Naive thymus-derived CD8-positive, alpha-beta T cell (primary cell): ENCODE results near the gene CDH23. TPM values are rescaled to one million over a fixed set of nuclear protein-coding genes. Genes with fewer than 3 reads are reported as not detected.

Experiments used
- ATAC-seq, 2 donors: fragments of 150-1000 bp; cut with Tn5 transposase in 1 of 2; sonication (Bioruptor Pico), chemical (Tn5 transposase) in 1 of 2; 1 replicate in 1 of 2; 2 replicates in 1 of 2; pipeline ENCODE4 v1.10.0; 2021; ENCODE audit warnings: mild to moderate bottlenecking in 2 of 2, moderate library complexity in 2 of 2
- POLR2A ChIA-PET: fragments of 350-600 bp; sonication (Branson Sonifier 250); formaldehyde crosslinking; loops from one replicate; lab custom pipeline; 2021; ENCODE audit warnings: antibody characterized with exemption; lab: Charles Lee
- DNase-seq, 10 donors: peaks; one replicate each; pipeline versions ENCODE4 v3.0.0 to v3.0.0-alpha.2; 2020 to 2022
- H3K27ac Mint-ChIP-seq, 10 donors: one replicate each; pipeline ENCODE4 v1.8.0; 2020 to 2022; ENCODE audit warnings: mild to moderate bottlenecking in 10 of 10, mixed read lengths in 10 of 10, moderate library complexity in 4 of 10, inconsistent platforms in 1 of 10
- H3K27me3 Mint-ChIP-seq, 5 donors: one replicate each; pipeline ENCODE4 v1.8.0; 2021 to 2022; ENCODE audit warnings: mixed read lengths in 5 of 5
- H3K36me3 Mint-ChIP-seq, 3 donors: one replicate each; pipeline ENCODE4 v1.8.0; 2020 to 2022; ENCODE audit warnings: mixed read lengths in 3 of 3, mild to moderate bottlenecking in 2 of 3, inconsistent platforms in 1 of 3
- H3K4me1 Mint-ChIP-seq, 4 donors: one replicate each; pipeline ENCODE4 v1.8.0; 2021 to 2022; ENCODE audit warnings: mixed read lengths in 4 of 4
- H3K4me3 Mint-ChIP-seq, 10 donors: one replicate each; pipeline ENCODE4 v1.8.0; 2020 to 2022; ENCODE audit warnings: mild to moderate bottlenecking in 10 of 10, mixed read lengths in 10 of 10, moderate library complexity in 6 of 10, inconsistent platforms in 1 of 10
- H3K9me3 Mint-ChIP-seq, 9 donors: one replicate each; pipeline ENCODE4 v1.8.0; 2020 to 2022; ENCODE audit warnings: mixed read lengths in 9 of 9, mild to moderate bottlenecking in 3 of 9, inconsistent platforms in 1 of 9, moderate library complexity in 1 of 9
- polyA plus RNA-seq, 3 donors: library from polyadenylated mRNA; unstranded; fragments of 300-500 nt; fragmentation: Illumina TruSeq; gene quantifications; one replicate each; pipeline ENCODE4 v1.2.3, GENCODE V29; 2021
- total RNA-seq, 8 experiments: library from RNA in 2 of 8; stranded (reverse) in 2 of 8; gene quantifications; one replicate each; pipeline ENCODE4 v1.2.3 and lab custom pipeline; 2021 to 2026

Gene CDH23
- total and polyA plus RNA-seq, 5 experiments from 2014 or later, result 0.82 to 10.2 (median 3.8) TPM

- Mint-ChIP-seq H3K9me3 (no peaks in the 10 kb centered on the region), H3K4me3 (no peak overlapping the region), H3K27ac (peak overlapping the region in 1 of 10 donors; percentile 14), H3K36me3 (no peaks in the 10 kb centered on the region), H3K27me3 (no peaks in the 10 kb centered on the region), H3K4me1 (no peaks in the 10 kb centered on the region)
- POLR2A ChIA-PET, result interaction anchor here (0.8 kb wide), 1 partner anchor 16 kb away, joined by 3 read pairs; no protein-coding TSS in a partner anchor
- no peak for ATAC-seq
- DNase-seq, result no peak
Observed at GRCh38 chr10:71515531-71516172, 118.9 kb downstream of the CDH23 start.

GRCh38 chr10:71516890-71517289 is 120.2 kb downstream of the CDH23 start:
- H3K4me3 Mint-ChIP-seq, result no peak overlapping the region
- H3K4me1 Mint-ChIP-seq, result peaks cover 0 to 2% (median 0%) of the 10 kb centered on the region in 4 donors
- H3K27me3 Mint-ChIP-seq, result peaks cover 0 to 7% (median 0%) of the 10 kb centered on the region in 5 donors
- POLR2A ChIA-PET, result no interaction called here
- H3K27ac Mint-ChIP-seq, result no peak overlapping the region
- no peak for ATAC-seq
- H3K36me3 Mint-ChIP-seq, result no peaks in the 10 kb centered on the region
- H3K9me3 Mint-ChIP-seq, result no peaks in the 10 kb centered on the region
- DNase-seq, result no peak

- Mint-ChIP-seq H3K27ac (no peak overlapping the region), H3K36me3 (no peaks in the 10 kb centered on the region), H3K9me3 (no peaks in the 10 kb centered on the region), H3K4me1 (peaks cover 0 to 2% (median 0%) of the 10 kb centered on the region in 4 donors), H3K27me3 (peaks cover 0 to 7% (median 3%) of the 10 kb centered on the region in 5 donors), H3K4me3 (no peak overlapping the region)
- POLR2A ChIA-PET, result no interaction called here
- DNase-seq (no peak), ATAC-seq (no peak)
Observed at GRCh38 chr10:71517298-71518169, 120.8 kb downstream of the CDH23 start.

DNA sequence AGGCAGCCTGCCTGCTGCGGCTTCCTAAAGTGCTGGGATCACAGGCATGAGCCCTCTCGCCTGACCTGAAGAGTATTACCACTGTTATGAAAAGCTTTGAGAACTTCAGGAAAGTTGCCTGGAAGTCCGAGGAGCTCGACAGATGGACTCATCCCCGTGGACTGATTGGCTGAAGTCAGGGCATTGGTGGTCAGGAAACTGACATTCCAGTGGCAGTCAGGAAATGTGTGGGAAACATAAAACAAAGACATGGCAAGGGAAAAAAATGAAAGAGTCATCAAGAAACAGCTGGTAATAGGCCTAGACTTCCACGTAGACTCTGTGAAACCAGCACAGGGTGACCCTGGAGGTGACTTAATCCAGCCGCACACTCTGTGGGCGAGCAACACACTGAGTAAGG is 123.3 kb downstream of the CDH23 start:
- no peak for DNase-seq
- Mint-ChIP-seq H3K27ac (no peak overlapping the region), H3K4me3 (no peak overlapping the region), H3K4me1 (peaks cover 0 to 2% (median 0%) of the 10 kb centered on the region in 4 donors), H3K27me3 (peaks cover 3 to 21% (median 10%) of the 10 kb centered on the region in 5 donors), H3K36me3 (no peaks in the 10 kb centered on the region), H3K9me3 (no peaks in the 10 kb centered on the region)
- POLR2A ChIA-PET, result no interaction called here
- no peak for ATAC-seq

DNA sequence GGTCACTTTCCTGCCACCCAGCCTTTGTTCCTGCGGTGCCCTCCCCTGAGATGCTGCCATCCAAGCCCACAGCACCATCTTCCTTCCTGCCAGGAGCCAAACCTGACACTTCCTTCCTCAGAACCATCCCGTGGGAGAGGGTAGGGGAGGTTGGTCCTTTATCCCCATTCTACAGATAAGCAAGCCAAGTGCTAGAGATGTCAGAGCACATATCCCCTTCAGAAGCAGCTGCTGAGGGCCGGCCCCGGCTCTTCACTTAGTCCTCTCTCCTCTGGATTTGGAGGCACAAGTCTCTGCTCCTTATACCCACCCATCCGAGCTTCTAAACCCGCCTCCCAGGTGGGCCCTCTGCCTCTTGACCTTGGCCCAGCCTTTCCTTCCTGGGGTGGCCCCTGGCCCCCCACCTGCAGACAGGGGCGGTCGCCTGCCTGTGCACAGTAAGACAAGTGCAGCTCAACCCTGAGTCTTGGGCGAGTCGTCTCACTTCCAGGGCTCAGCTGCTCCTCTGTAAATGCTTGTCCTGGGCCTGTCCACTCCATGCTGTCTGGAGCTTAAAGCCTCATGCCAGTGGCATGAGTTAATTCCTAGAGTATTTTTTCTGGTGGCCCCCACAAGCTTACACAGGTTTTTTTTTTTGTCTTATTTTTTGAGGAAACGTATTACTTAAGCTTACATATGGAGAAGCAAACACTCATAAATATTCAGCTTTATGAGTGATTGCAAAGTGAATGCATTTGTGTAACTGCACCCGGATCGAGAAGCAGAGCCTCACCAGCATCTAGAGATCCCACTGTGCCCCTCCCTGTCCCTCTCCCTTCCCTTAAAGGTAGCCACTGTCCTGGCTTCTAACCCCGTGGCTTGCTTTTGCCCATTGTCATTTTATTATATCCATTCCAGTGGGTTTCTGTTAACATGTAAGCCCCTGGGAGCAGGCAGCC is 125.1 kb downstream of the CDH23 start:
- POLR2A ChIA-PET, result no interaction called here
- DNase-seq, result peak in 1 of 10 donors; percentile 40
- Mint-ChIP-seq H3K27me3 (peaks cover 3 to 21% (median 10%) of the 10 kb centered on the region in 5 donors), H3K27ac (no peak overlapping the region), H3K4me1 (peaks cover 0 to 2% (median 0%) of the 10 kb centered on the region in 4 donors), H3K9me3 (no peaks in the 10 kb centered on the region), H3K4me3 (no peak overlapping the region), H3K36me3 (no peaks in the 10 kb centered on the region)
- ATAC-seq, result no peak

DNA sequence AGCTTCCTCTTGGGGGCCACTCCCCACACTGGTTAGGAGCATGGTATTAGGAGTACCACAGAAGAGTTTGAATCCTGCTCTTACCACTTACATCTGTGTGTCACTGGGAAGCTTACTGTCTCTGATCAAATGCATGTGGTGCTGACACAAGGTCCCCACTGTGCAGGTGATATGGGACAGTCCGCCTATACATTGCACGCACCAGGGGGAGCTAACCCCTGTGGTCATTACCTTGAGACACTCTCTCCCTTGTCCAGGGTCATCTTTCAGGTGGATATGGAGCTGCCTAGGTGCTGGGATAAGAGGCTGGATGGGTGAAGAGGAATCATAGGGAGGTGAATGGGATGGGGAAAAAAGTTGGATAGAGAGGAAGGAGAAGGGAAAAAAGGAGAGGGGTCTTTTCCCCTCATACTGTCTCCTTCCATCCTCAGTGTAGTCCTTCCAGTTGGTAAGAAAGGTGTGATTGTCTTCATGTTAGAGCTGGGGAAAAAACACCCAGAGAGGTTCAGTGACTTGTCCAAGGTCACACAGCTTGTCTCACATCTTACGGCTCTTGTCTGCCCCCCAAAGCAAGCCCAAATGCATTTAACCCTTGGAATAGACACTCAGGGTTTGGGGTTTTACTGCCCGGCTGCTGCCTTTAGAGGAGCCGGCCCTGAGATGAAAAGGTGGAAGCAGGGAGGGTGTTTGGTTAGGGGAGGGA is 125.9 kb downstream of the CDH23 start:
- Mint-ChIP-seq H3K9me3 (no peaks in the 10 kb centered on the region), H3K4me3 (no peak overlapping the region), H3K36me3 (no peaks in the 10 kb centered on the region), H3K27ac (no peak overlapping the region), H3K4me1 (peaks cover 0 to 2% (median 0%) of the 10 kb centered on the region in 4 donors), H3K27me3 (peaks cover 3 to 21% (median 10%) of the 10 kb centered on the region in 5 donors)
- ATAC-seq (no peak), DNase-seq (peak in 1 of 10 donors; percentile 38)
- POLR2A ChIA-PET, result no interaction called here

DNA sequence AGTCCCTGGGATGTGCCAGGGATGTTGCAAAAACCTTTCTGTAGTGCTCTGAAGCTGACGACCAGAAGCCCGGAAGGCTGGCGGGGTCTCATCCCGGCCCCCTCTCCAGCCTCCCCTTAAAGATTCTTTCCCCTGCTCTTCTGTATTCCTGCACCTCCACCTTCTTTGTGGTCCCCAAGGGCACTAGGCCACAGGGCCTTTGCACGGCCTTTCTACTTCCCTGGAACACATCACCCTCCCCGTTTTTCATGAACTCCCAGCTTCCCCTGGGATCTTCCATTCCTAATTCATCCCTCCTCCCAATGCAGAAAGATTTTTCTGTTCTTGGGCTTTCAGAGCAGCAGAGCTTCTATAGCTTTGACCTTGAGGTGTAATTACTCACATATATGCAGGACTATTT is 127.0 kb downstream of the CDH23 start:
- peaks cover 3 to 21% (median 10%) of the 10 kb centered on the region in 5 donors for H3K27me3 Mint-ChIP-seq
- POLR2A ChIA-PET, result no interaction called here
- no peaks in the 10 kb centered on the region for H3K36me3 Mint-ChIP-seq
- H3K9me3 Mint-ChIP-seq, result no peaks in the 10 kb centered on the region
- H3K4me1 Mint-ChIP-seq, result peaks cover 0 to 2% (median 0%) of the 10 kb centered on the region in 4 donors
- DNase-seq (peak in 1 of 10 donors; percentile 50), ATAC-seq (no peak)
- no peak overlapping the region for H3K4me3 Mint-ChIP-seq
- H3K27ac Mint-ChIP-seq, result no peak overlapping the region

GRCh38 chr10:71525092-71525491 is 128.4 kb downstream of the CDH23 start:
- POLR2A ChIA-PET, result no interaction called here

GRCh38 chr10:71525721-71526120 is 129.0 kb downstream of the CDH23 start:
- Mint-ChIP-seq H3K4me3 (no peak overlapping the region), H3K9me3 (no peaks in the 10 kb centered on the region), H3K27ac (no peak overlapping the region), H3K27me3 (peaks cover 3 to 21% (median 10%) of the 10 kb centered on the region in 5 donors), H3K36me3 (no peaks in the 10 kb centered on the region), H3K4me1 (peaks cover 0 to 2% (median 0%) of the 10 kb centered on the region in 4 donors)
- POLR2A ChIA-PET, result no interaction called here
- ATAC-seq (no peak), DNase-seq (no peak)

More at GRCh38 chr10:71525092-71525491, 128.4 kb downstream of the CDH23 start:
- Mint-ChIP-seq H3K4me1 (peaks cover 0 to 2% (median 0%) of the 10 kb centered on the region in 4 donors), H3K27ac (peak overlapping the region in 2 of 10 donors; percentile 53 to 60), H3K9me3 (no peaks in the 10 kb centered on the region), H3K27me3 (peaks cover 3 to 21% (median 10%) of the 10 kb centered on the region in 5 donors), H3K4me3 (no peak overlapping the region), H3K36me3 (no peaks in the 10 kb centered on the region)
- peak in 1 of 10 donors; percentile 28 for DNase-seq
- no peak for ATAC-seq

- Mint-ChIP-seq H3K9me3 (no peaks in the 10 kb centered on the region), H3K4me3 (no peak overlapping the region), H3K27ac (no peak overlapping the region), H3K36me3 (no peaks in the 10 kb centered on the region), H3K27me3 (peaks cover 3 to 18% (median 10%) of the 10 kb centered on the region in 5 donors), H3K4me1 (peaks cover 0 to 5% (median 2%) of the 10 kb centered on the region in 4 donors)
- POLR2A ChIA-PET, result no interaction called here
- DNase-seq (no peak), ATAC-seq (no peak)
Observed at GRCh38 chr10:71526653-71527052, 129.9 kb downstream of the CDH23 start.

DNA sequence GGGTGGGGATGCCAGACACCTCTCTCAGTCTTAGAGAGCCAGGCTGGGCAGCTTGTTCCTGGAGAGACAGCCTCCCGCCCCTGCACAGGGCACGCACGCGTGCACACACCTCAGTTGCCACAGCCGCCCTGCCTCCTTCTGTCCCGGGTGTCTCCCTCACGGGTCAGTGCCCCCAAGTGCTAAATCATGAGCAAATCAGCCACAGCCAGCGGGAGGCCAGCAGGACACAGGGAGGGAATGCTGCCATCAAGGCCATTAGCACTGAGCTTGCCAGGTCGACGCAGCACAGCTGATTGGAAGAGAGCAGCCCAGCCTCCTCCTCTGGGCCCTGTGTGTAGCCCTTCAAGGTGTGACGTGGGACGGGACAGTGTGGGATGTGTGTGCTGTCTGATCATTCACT is 130.4 kb downstream of the CDH23 start:
- POLR2A ChIA-PET, result no interaction called here
- Mint-ChIP-seq H3K9me3 (no peaks in the 10 kb centered on the region), H3K27ac (no peak overlapping the region), H3K36me3 (no peaks in the 10 kb centered on the region), H3K4me3 (no peak overlapping the region), H3K4me1 (peaks cover 0 to 7% (median 4%) of the 10 kb centered on the region in 4 donors), H3K27me3 (peaks cover 3 to 18% (median 10%) of the 10 kb centered on the region in 5 donors)
- ATAC-seq (no peak), DNase-seq (no peak)
